Colonic mucosa (tissue), 4 donors: ENCODE measurements around the gene PROZ. TPM values are rescaled to one million over a fixed set of nuclear protein-coding genes. Genes with fewer than 3 reads are reported as not detected.
A peak's percentile ranks its signal among the peaks of the same experiment; 100 is the strongest.

Source experiments
- DNase-seq: peaks from one replicate; pipeline ENCODE4 v3.0.0-alpha.2; 2020
- H3K27ac ChIP-seq: fragments of 200-600 bp; one replicate; pipeline ENCODE4 v1.8.0; 2021
- H3K27me3 ChIP-seq: fragments of 200-600 bp; one replicate; pipeline ENCODE4 v1.8.0; 2021
- H3K36me3 ChIP-seq: fragments of 200-600 bp; one replicate; pipeline ENCODE4 v1.8.0; 2021
- H3K4me1 ChIP-seq: fragments of 200-600 bp; one replicate; pipeline ENCODE4 v1.8.0; 2021; ENCODE audit warnings: mild to moderate bottlenecking
- H3K4me3 ChIP-seq: fragments of 200-600 bp; one replicate; pipeline ENCODE4 v1.8.0; 2021
- H3K9ac ChIP-seq, 2 donors: one replicate each; pipeline ENCODE4 v1.7.0; 2013; ENCODE audit warnings: control low read depth in 2 of 2, low read depth in 2 of 2, low read length in 2 of 2
- H3K9me3 ChIP-seq: fragments of 200-600 bp; one replicate; pipeline ENCODE4 v1.8.0; 2021
- CTCF ChIP-seq: fragments of 200-600 bp; IDR thresholded peaks from one replicate; pipeline ENCODE4 v1.8.0; 2022; ENCODE audit warnings: antibody characterized with exemption, mild to moderate bottlenecking
- intact Hi-C: fragments of 100-400 bp; cut with DNase I; formaldehyde crosslinking; loops from one replicate; pipeline ENCODE4 v1.14.1; 2022
- total RNA-seq, 2 donors: library from RNA; stranded (reverse); fragmentation: NEBNext Ultra II Directional in 1 of 2; extraction: Animal tissue kit (Norgen Biotek cat#: 25700) in 1 of 2; gene quantifications; one replicate each; pipeline ENCODE4 v1.2.1, GENCODE V29; 2021
- donor health status: healthy.
- donor health status: DM: no; HTN: no; CAD: no.
- donor health status: DM: no; HTN: no; CAD: no.

Gene PROZ
- total RNA-seq, 2 donors from 2014 or later: not detected

GRCh38 chr13:113122550-113123225 lies 35.8 kb upstream of the PROZ start, which contains the start of gene F10:
F10 (plus strand) TSS chr13:113122799; CDS start chr13:113122856, 57 bp downstream.
- H3K4me1 ChIP-seq: no peaks in the 10 kb centered on the region
- no peaks in the 10 kb centered on the region for H3K27me3 ChIP-seq
- TF ChIP-seq CTCF: no peak
- H3K9me3 ChIP-seq: no peaks in the 10 kb centered on the region
- H3K36me3 ChIP-seq: no peaks in the 10 kb centered on the region
- peak within 1 kb of the TSS in 1 of 2 donors; percentile 45 for H3K9ac ChIP-seq
- intact Hi-C loops: no loop called here
- no peak within 1 kb of the TSS for H3K4me3 ChIP-seq
- H3K27ac ChIP-seq: no peak within 1 kb of the TSS
- DNase-seq: peak; percentile 81

GRCh38 chr13:113123226-113124201 lies 34.9 kb upstream of the PROZ start:
- DNase-seq: no peak
- Histone ChIP-seq H3K4me1 (no peaks in the 10 kb centered on the region), H3K9me3 (no peaks in the 10 kb centered on the region), H3K27me3 (no peaks in the 10 kb centered on the region), H3K36me3 (no peaks in the 10 kb centered on the region), H3K4me3 (no peak overlapping the region), H3K9ac (no peak overlapping the region), H3K27ac (no peak overlapping the region)
- no peak for TF ChIP-seq CTCF
- intact Hi-C loops: no loop called here

GRCh38 chr13:113124211-113124970 lies 34.1 kb upstream of the PROZ start:
- DNase-seq: no peak
- Histone ChIP-seq H3K27me3 (no peaks in the 10 kb centered on the region), H3K9ac (no peak overlapping the region)

GRCh38 chr13:113125506-113126264 lies 32.8 kb upstream of the PROZ start:
- Histone ChIP-seq H3K27me3 (no peaks in the 10 kb centered on the region), H3K4me3 (no peak overlapping the region), H3K27ac (no peak overlapping the region), H3K36me3 (no peaks in the 10 kb centered on the region), H3K9me3 (no peaks in the 10 kb centered on the region), H3K9ac (no peak overlapping the region), H3K4me1 (no peaks in the 10 kb centered on the region)
- intact Hi-C loops: no loop called here
- TF ChIP-seq CTCF: no peak
- no peak for DNase-seq

More at GRCh38 chr13:113124211-113124970, 34.1 kb upstream of the PROZ start:
- no peak for TF ChIP-seq CTCF
- Histone ChIP-seq H3K9me3 (no peaks in the 10 kb centered on the region), H3K27ac (no peak overlapping the region), H3K4me1 (no peaks in the 10 kb centered on the region), H3K36me3 (no peaks in the 10 kb centered on the region), H3K4me3 (no peak overlapping the region)
- intact Hi-C loops: no loop called here
